OCI-LY1 (cell line): ENCODE results near the gene LALBA.
"Not testable (repeated sequence)": the region's sequence is repeated elsewhere in the genome, so short reads cannot be mapped to it uniquely, and the experiment has no call there.

Source experiments
- H2AFZ ChIP-seq: fragments of 200-600 bp; sonication (generic), shearing (Covaris generic); 2 replicates; pipeline ENCODE4 v1.6.0; 2014; ENCODE audit warnings: antibody characterized with exemption, mild to moderate bottlenecking, low read length
- H3F3A ChIP-seq: fragments of 200-600 bp; sonication (generic), shearing (Covaris generic); 2 replicates; pipeline ENCODE4 v1.6.0; 2014; ENCODE audit warnings: mild to moderate bottlenecking, antibody characterized with exemption, low read length, moderate library complexity; ENCODE audit not compliant: insufficient read depth
- H3K27ac ChIP-seq: fragments of 200-600 bp; sonication (generic); 2 replicates; pipeline ENCODE4 v1.5.1; 2014; ENCODE audit warnings: low read length, mixed run types, mild to moderate bottlenecking, low read depth; ENCODE audit not compliant: poor library complexity, severe bottlenecking
- H3K27me3 ChIP-seq: fragments of 200-600 bp; sonication (generic); 2 replicates; pipeline ENCODE4 v1.6.0; 2014; ENCODE audit warnings: antibody characterized with exemption, mild to moderate bottlenecking, low read length, moderate library complexity; ENCODE audit not compliant: insufficient read depth
- H3K36me3 ChIP-seq: fragments of 200-600 bp; sonication (generic); 2 replicates; pipeline ENCODE4 v1.6.1; 2014; ENCODE audit warnings: mild to moderate bottlenecking, antibody characterized with exemption, low read length, moderate library complexity, mixed read lengths; ENCODE audit not compliant: insufficient read depth
- H3K4me1 ChIP-seq: fragments of 200-600 bp; sonication (generic); 2 replicates; pipeline ENCODE4 v1.5.1; 2014; ENCODE audit warnings: mild to moderate bottlenecking, low read length, moderate library complexity; ENCODE audit not compliant: insufficient read depth, severe bottlenecking
- H3K4me2 ChIP-seq: fragments of 200-600 bp; sonication (generic), shearing (Covaris generic); 2 replicates; pipeline ENCODE4 v1.6.1; 2014; ENCODE audit warnings: low read length
- H3K4me3 ChIP-seq: fragments of 200-600 bp; sonication (generic); 2 replicates; pipeline ENCODE4 v1.5.1; 2014; ENCODE audit warnings: low read length, low read depth, mild to moderate bottlenecking, mixed read lengths; ENCODE audit not compliant: poor library complexity, severe bottlenecking
- H3K79me2 ChIP-seq: fragments of 200-600 bp; shearing (Covaris generic); 2 replicates; pipeline ENCODE4 v1.6.1; 2016; ENCODE audit warnings: mixed run types, low read length, mixed read lengths; ENCODE audit not compliant: insufficient read depth
- H3K9ac ChIP-seq: fragments of 200-600 bp; sonication (generic), shearing (Covaris generic); 2 replicates; pipeline ENCODE4 v1.6.1; 2014; ENCODE audit warnings: mild to moderate bottlenecking, low read length, mixed read lengths
- H3K9me2 ChIP-seq: fragments of 200-600 bp; sonication (generic), shearing (Covaris generic); 2 replicates; pipeline ENCODE4 v1.6.1; 2014; ENCODE audit warnings: low read depth, mild to moderate bottlenecking, low read length, mixed read lengths
- H3K9me3 ChIP-seq: fragments of 200-600 bp; shearing (Covaris generic); 2 replicates; pipeline ENCODE4 v1.6.1; 2014; ENCODE audit warnings: low read length, mixed read lengths
- H4K20me1 ChIP-seq: fragments of 200-600 bp; sonication (generic), shearing (Covaris generic); 2 replicates; pipeline ENCODE4 v1.6.0; 2016; ENCODE audit warnings: mild to moderate bottlenecking, low read length; ENCODE audit not compliant: insufficient read depth
- EZH2 ChIP-seq: fragments of 200-600 bp; sonication (generic), shearing (Covaris generic); IDR thresholded peaks from 2 replicates; pipeline ENCODE4 v1.8.0; 2017; ENCODE audit warnings: borderline replicate concordance, mixed run types, mild to moderate bottlenecking, antibody characterized with exemption, low read length, moderate library complexity, mixed read lengths
- TF ChIP-seq, protein P1 (sequence below): fragments of 200-600 bp; sonication (generic), shearing (Covaris generic); IDR thresholded peaks from 2 replicates; pipeline ENCODE4 v1.5.1; 2017; ENCODE audit warnings: mild to moderate bottlenecking, antibody characterized with exemption, low read length, moderate library complexity, mixed read lengths

Gene LALBA

DNA sequence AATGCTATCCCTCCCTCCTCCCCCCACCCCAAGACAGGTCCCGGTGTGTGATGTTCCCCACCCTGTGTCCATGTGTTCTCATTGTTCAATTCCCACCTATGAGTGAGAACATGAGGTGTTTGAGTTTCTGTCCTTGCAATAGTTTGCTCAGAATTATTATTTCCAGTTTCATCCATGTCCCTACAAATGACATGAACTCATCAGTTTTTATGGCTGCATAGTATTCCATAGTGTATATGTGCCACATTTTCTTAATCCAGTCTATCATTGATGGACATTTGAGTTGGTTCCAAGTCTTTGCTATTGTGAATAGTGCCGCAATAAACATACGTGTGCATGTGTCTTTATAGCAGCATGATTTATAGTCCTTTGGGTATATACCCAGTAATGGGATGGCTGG lies 22.8 kb downstream of the LALBA start:
- H4K20me1 ChIP-seq, H3K79me2 ChIP-seq, H3K27me3 ChIP-seq, H3K4me1 ChIP-seq, H3K4me3 ChIP-seq, H3K27ac ChIP-seq, H3K9me3 ChIP-seq, H3K9me2 ChIP-seq, H2AFZ ChIP-seq, H3K36me3 ChIP-seq, H3F3A ChIP-seq, H3K9ac ChIP-seq, H3K4me2 ChIP-seq: not testable (repeated sequence)

DNA sequence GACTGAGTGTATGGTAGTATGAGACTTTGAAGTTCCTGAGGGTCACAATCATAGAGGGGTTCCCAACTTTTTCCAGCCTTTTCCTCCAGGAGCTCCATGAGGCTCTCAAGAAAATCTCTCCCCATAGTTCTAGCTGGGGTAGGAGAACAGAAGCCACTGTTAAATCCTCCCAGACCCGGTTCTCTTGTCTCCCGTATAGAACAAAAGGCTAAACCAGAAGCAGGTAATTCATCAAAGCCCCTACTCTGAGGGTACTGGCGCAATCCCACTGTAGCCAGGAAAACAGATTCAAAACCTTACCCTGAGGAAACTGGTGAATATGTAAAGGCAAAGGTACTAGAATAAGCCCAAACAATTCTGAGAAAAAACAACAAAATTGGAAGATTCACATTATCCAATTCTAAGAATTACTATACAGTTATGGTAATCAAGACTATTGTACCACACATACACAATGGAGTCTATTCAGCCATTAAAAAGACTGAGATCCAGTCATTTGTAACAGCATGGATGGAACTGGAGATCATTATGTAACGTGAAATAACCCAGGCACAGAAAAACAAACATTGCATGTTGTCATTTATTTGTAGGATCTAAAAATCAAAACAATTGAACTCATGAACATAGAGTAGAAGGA lies 23.9 kb downstream of the LALBA start:
- Histone ChIP-seq H3K9me3 (no peaks in the 10 kb centered on the region), H3K9ac (no peak overlapping the region), H3K27ac (no peak overlapping the region), H2AFZ (no peak overlapping the region), H3K4me1 (no peaks in the 10 kb centered on the region), H3K27me3 (no peaks in the 10 kb centered on the region), H3K79me2 (no peaks in the 10 kb centered on the region), H3K9me2 (no peaks in the 10 kb centered on the region), H3F3A (no peaks in the 10 kb centered on the region), H3K4me3 (no peak overlapping the region), H4K20me1 (no peaks in the 10 kb centered on the region), H3K4me2 (no peak overlapping the region), H3K36me3 (no peaks in the 10 kb centered on the region)
- TF ChIP-seq, protein P1, sequence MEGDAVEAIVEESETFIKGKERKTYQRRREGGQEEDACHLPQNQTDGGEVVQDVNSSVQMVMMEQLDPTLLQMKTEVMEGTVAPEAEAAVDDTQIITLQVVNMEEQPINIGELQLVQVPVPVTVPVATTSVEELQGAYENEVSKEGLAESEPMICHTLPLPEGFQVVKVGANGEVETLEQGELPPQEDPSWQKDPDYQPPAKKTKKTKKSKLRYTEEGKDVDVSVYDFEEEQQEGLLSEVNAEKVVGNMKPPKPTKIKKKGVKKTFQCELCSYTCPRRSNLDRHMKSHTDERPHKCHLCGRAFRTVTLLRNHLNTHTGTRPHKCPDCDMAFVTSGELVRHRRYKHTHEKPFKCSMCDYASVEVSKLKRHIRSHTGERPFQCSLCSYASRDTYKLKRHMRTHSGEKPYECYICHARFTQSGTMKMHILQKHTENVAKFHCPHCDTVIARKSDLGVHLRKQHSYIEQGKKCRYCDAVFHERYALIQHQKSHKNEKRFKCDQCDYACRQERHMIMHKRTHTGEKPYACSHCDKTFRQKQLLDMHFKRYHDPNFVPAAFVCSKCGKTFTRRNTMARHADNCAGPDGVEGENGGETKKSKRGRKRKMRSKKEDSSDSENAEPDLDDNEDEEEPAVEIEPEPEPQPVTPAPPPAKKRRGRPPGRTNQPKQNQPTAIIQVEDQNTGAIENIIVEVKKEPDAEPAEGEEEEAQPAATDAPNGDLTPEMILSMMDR, result no peak
- no peak for TF ChIP-seq EZH2

DNA sequence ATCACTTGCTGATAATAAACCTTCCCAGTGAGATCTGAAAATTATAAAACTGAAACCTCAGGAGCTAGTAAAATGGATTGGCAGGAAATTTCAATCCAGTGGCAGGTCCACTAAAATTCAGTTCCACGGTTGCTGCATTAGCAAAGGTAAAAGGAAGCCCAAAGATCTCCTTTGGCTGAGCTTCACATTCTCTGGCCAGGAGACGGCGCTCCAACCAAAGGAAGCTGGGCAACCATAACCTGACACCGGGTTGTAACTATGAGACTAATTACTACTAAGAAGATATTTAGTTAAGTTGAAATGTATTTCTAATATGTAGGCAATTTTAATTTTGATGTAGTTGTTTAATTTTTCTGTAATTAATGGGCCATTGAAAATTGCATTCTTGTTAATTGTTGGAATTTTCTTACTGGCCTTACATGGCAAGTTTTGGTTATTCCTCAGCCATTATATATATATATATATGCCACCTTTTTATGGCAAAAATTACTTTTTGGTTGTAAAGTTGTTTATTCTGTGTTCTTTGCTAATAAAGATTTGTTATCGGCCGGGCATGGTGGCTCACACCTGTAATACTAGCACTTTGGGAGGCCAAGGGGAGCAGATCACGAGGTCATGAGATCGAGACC lies 27.4 kb downstream of the LALBA start:
- H3K79me2 ChIP-seq, result no peaks in the 10 kb centered on the region
- H3K27me3 ChIP-seq, result no peaks in the 10 kb centered on the region
- no peak overlapping the region for H3K4me2 ChIP-seq
- H3K9ac ChIP-seq, result no peak overlapping the region
- H3K4me1 ChIP-seq, result no peaks in the 10 kb centered on the region
- H3K9me3 ChIP-seq, result no peaks in the 10 kb centered on the region
- no peaks in the 10 kb centered on the region for H4K20me1 ChIP-seq
- no peaks in the 10 kb centered on the region for H3F3A ChIP-seq
- H3K9me2 ChIP-seq, result no peaks in the 10 kb centered on the region
- no peaks in the 10 kb centered on the region for H3K36me3 ChIP-seq
- TF ChIP-seq EZH2, result no peak
- TF ChIP-seq, protein P1, result peak; percentile 86
- H2AFZ ChIP-seq, result no peak overlapping the region
- H3K4me3 ChIP-seq, result no peak overlapping the region
- no peak overlapping the region for H3K27ac ChIP-seq

DNA sequence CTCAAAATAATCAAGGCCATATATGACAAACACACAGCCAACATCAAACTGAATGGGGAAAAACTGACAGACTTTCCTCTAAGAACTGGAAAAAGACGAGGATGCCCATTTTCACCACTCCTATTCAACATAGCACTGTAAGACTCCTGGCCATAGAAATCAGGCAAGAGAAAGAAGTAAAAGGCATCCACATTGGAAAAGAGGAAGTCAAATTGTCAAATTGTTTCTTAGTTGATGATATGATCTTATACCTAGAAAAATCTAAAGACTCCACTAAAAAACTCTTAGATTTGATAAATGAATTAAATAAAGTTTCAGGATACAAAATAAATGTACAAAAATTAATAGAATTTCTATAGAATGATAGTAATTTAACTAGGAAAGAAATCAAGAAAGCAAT lies 33.2 kb downstream of the LALBA start:
- Histone ChIP-seq H4K20me1 (no peaks in the 10 kb centered on the region), H3K36me3 (no peaks in the 10 kb centered on the region), H3K27ac (no peak overlapping the region), H2AFZ (no peak overlapping the region), H3K9me2 (no peaks in the 10 kb centered on the region), H3K9ac (no peak overlapping the region), H3F3A (no peaks in the 10 kb centered on the region), H3K79me2 (no peaks in the 10 kb centered on the region), H3K4me1 (no peaks in the 10 kb centered on the region), H3K4me3 (no peak overlapping the region), H3K9me3 (no peaks in the 10 kb centered on the region), H3K27me3 (no peaks in the 10 kb centered on the region), H3K4me2 (no peak overlapping the region)
- TF ChIP-seq EZH2, result no peak
- TF ChIP-seq, protein P1, result no peak
